NCI-H510A treated with DMSO at 0.1 percent for 48 hours (cell line): ENCODE results near the gene CCDC197.

Experiments used
- DNase-seq: peaks from one replicate; lab custom pipeline; 2025; lab: John Stamatoyannopoulos, UW

Gene CCDC197

DNA sequence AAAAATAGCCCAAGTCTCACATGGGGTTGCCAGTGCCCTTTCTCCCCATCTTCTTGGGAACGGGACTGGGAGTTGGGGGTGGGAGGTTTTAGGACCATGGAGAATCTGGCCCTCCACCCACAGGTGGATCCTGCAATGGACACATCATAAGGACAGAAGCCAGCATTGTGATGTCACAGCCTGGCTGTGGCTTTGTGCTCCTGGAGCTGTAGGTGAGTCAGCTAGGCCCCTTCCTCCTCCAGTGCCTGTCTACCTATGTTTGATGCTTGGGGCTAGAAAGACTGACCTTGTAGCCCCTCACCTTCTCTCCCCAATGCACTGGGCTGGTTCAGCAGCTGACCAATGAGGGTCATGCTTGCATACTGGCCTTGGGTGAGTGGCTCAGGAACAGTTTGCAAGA lies at the start of gene CCDC197:
Gene CCDC197, plus strand, starts transcription at position 220 of the 400 bp plus-strand sequence. CDS start 831 bp downstream, outside the sequence.
- no peak for DNase-seq

DNA sequence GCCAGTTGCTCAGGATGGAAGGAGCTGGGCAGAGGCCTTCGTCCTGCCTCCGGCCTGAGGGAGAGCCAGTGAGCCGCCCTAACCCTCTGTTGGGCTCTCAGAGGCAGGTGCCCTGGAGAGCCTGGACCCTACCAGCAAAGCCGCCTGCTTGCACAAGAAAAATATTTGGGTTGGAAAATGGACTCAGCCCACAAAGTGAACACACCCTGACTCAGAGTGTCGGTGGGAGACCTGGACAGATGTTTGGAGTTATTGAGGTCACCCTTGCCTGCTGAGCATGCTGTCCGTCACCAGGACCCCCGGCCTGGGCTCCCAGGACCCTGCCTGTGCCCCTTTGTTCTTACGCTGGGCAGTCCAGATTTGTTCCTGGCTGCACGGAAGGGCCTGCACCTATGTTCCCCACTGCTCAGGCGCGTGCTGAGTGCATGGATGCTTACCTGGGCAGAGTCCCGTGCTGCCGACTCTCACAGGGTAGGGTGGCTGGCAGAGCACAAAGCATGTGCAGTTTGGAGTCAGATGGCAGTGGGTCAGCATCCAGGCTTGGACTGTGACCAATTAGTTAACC lies 47.5 kb upstream of the CCDC197 start:
- DNase-seq: no peak

DNA sequence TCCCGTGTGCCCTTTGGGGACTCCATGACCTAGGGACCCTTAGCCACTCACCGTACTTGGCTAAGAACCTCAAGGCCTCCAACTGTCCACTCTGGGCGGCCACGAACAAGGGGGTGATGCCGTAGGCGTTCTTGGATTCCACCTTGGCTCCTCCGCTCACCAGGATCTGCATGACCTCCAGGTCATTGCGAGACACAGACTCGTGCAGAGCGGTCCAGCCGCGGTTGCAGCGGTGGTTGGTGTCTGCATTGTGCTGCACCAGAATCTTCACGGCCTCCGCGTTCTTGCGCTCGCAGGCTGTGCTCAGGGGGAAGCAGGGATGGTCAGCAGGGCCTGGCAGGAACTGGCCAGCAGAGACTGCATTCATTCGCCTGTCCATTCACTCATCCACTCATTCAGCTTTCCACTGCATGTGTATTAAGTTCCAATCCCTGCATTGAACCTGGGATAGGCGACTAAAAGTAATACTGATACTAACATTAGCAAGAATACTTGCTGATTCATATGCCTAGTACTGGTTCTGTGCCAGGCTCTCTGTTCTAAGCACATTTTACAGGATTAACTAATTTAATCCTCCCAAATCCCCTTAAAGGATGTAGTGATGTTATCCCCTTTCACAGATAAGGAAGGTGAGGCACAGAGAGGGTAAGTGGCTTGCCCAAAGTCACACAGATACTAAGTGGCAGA lies 46.0 kb upstream of the CCDC197 start:
- DNase-seq: no peak

DNA sequence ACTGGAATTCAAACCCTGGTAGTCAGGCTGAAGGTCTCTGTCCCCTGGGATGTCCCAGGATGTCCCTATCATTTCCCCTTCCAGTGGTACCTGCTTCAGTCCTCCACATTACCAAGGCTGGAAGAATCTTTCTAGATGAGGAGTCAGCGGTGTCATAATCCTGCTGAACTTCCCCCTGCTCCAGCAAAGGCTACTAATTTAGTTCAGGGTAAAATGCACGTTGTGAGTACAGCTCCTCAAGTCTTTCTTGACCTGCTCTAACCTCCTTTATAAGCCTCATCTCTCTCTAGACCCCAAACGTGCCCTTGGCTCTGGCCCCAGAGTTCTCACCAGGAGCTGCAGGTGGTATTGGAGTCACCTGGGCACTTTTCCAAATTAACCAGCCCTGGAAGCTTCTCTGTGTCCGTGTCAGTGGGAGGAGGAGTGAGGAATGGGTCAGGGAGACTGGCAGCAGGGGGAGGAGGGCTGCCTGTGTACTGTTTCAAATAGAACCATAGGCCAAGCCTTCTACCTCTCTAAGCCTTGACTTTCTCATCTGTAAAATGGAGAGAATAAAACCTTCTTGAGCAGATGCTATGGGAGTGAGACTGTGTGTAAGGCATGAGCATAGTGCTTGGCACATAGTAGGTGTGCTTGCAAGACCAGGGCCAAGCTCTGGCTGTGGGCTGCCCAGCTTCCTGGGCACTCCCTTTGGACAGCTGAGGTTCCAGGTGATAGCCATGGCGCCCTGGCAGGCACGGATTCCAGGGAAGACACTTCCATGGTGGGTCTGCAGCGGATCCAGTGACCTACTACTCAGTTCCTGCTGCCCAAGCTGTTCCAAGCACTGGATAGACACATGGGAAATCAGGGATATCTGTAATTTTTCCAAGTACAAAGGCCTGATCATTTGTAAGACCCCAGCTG lies 45.2 kb upstream of the CCDC197 start:
- DNase-seq: no peak

DNA sequence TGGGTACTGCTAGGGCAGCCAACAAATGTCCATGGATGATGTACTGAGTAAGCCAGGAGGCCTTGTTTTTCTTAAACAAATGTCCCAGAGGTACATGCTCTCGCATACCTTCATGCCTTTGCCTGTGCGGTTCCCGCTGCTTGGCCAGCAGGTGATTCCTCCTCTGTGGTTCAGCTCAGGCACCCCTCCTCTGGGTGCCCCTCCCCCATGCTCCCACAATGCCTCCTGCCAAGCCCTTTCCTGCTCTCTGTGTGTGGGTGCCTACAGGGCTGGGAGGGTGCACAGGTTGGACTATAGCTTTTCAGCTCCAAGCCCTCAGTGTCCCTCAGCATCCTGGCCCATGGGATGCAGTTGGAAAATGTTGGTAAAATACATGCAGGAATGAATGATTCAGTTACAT lies 44.3 kb upstream of the CCDC197 start:
- no peak for DNase-seq

DNA sequence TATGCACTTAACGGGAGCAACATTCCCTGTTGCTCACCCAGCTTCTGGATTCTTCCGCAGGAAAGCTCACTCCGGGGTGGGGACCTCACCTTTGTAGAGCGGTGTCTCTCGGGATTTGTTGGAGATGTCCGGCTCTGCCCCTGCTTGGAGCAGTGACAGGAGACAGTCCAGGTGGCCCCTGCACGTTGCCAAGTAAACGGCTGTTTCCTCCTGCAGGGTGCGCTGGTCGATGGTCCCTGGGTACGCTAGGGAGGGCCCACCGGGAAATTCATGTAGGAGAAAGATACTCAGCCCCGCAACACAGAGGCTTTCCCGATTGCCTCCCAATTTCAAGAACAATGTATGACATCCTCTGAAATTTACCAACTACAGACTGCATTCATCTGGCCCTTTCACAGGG lies 43.8 kb upstream of the CCDC197 start:
- DNase-seq: no peak

DNA sequence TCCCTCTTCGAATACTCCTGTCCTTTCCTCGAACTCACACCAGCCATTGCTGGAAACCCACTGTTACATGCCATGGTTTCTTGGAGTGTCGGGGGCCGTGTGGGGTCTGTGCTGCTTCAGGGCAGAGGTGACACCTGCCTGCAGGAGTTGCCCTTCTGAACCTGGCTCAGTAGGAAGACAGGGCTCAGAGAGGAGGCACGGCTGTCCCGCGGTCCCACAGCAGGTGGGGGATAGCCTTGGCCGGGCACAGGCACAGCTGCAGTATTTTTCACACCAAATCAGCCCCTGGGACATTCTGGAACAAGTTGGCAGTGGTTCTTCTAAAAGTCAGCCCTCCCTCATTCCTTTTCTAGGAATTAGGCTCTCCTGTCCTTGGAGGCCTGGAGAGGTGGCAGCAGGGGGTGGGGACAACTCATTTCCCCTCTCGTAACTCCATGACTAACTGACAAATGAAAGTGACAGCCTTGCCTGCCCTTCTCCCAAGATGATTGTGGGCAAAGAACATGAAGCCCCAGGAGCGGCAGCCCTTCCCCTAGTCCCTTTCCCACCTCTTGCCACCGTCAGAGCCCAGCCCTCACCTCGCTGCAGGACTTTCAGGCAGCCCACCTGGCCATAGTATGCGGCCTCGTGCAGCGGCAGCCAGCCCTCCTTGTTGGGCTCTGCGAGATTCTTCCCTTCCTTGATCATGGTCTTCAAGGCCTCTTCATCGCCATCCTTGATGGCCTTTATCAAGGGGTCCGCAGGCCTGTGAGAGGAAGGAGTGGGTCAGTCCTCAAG lies 43.2 kb upstream of the CCDC197 start:
- DNase-seq: no peak

DNA sequence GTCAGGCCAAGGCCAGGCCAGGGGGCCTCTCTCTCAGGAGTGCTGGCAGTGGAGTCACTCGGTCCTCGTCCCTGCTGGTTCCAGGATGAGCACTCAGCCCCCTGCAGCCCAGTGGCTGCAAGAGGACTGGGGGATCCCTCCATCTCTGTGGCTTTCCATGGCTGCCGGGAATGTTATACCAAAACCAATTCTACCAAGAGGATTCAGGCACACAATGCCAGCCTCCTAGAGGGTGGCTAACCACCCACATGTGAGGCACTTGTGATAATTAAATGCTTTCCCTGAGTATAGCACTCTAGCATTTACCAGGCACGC lies 42.6 kb upstream of the CCDC197 start:
- no peak for DNase-seq

DNA sequence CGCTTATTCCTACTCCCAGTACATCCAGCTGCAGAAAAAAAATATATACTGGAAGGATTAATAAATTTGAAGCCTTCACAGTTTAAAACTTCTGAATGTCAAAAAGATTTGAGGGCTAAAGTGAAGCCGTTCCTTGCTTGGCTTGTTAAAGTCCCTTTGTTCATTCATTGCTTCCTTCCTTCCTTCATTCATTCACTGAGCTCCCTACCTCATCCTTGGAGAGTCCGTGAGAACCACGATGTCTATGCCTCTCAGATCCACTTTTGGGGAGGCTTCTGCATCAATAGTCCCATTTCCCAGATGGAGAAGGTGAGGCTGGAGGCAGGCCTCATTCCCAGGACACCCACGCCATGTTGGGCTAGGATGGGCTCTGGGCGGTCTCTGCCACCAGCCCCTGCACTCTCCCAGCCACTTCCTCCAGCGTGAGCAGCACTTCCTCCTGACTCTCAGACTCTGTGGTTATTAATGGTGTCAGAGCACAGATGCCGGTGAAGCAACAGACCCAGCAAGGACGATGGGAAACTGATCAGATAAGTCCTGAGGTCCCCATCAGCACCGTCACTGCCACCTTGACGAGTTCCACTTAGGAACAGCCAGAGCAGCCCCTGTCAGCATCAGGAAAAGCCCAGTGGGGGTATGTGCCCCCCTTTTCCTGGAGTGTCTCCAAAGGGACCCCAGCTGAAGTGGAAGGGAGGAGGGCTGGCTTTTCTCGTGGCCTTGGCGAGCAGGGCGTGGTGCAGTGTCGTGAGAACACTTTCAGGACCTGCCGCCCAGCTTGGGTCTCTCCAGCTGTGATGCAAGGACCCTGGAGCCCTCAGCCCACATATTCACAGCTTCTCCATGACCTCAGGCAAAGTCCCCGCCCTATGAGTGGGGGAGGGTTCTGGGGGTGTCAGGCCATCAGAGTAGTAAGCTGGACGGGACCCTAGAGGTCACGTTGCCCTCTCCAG lies 41.9 kb upstream of the CCDC197 start:
- DNase-seq: no peak

DNA sequence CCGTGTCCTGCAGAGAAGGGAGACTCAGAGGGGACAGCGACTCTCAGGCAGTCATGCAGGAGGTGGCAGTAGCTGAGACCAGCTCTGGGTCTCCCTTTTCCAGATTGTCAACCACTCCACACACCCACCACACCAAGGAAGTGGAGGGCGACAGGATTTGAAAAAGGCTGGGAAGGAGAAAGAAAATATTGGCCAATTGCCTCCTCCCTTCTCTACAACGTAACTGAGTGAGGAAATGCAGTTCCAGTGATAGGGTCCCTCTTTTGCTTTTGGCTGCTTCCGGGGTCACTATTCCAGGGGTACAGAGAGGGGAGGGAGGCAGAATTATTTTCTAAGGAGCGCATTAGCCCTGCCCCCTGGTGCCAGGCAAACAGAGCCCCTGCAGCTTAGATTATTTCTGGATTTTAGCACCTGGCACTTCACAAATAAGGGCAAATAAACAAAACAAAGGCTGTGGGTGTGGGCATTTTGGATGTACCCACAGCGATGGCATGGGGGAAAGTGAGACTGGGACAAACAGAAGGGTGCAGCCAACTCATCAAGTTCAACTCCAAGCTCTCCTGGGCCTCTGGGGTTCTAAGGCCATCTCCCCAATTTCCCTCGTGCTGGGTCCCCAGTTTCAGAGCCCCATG lies 41.1 kb upstream of the CCDC197 start:
- no peak for DNase-seq

DNA sequence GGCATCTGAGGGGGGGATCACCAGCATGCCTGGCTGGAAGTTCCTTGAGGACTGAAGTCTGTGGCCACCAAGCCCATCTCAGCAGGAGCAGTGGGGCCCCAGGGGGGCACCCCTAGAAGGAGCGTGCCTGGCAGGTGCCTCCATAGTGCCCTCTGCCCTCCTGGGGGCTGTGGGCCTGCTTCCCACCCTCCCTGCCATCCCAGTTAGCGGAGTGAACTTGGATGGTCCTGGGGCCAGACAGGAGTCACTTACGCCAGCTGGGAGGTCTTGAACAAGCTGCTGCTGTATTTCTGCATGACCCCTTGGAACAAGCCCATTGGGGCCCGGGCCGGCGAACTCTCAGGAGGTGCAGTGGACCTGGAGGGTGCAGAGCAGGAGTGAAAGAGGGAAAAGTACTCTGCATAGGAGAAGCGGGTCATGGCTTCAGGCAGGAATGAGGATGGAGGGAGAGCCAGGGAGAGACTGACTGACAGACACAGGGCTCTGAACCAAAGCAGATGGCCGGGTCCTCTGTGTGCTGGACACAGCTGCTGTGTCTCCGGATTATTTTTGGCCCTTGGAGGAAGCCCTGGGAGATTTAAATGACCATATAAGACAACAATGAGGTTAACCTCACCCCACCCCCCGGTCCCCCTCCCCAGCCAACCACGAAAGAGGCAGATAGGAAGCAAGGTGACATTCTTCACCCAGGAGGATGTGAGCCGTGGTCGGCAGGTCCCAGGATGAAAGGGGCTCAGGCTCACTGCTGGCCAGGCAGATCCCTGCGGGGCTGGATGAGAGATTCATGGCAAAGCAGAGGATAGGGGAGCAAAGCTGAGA lies 40.4 kb upstream of the CCDC197 start:
- no peak for DNase-seq

DNA sequence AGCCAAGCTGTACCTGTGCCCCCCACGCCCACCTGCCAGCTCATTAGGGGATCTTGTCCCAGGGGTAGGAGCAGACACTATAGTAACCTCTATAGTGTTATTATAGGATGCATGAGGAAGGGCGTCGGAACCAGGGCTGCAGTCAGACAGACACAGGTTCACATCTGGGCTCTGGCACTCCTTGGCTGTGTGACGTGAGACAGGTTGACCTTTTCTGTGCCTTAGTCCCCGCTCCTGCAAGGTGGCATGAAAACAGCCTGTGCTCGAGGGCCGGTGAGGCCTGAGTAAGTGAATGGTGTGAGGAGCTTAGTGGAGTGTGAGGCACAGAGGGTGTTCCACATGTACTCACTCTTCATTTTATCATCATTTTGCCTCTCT lies 39.8 kb upstream of the CCDC197 start:
- DNase-seq: no peak

DNA sequence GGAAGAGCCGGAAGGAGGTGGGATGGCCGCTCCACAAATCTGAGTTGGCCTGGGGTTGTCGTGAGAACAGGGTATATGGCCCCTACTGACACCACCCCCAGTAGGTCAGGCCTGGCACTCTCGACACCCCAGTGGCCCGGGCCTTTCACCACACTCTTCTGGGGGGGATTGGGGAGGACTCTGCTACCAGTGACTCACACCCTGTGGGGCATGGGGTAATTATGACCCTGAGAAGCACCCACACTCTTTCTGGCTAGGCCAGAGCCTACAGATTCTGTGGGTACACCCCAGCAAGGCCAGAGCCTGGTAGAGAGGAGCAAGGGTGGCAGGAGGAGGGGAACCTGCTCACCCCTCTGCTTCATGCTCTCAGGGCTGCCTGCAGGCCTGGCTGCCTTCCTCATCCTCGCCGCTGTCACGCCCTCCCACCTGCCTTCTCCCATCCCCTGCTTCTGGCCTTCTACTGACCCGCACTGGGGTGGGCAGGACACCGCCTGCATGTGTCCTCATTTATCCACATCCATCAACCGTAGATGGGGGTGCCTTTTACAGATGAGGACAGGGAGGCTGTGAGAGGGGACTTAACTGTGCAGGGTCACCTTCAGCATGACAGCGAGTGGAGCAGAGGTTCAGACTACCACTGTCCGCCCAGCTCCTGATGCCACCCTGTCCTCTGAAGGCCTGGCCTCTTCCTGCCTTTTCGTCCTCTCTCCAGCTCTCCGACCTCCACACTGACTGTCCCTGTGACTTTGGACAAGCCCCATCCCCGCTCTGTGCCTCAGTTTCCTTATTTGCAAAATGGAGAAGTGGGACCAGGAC lies 39.1 kb upstream of the CCDC197 start:
- DNase-seq: no peak

DNA sequence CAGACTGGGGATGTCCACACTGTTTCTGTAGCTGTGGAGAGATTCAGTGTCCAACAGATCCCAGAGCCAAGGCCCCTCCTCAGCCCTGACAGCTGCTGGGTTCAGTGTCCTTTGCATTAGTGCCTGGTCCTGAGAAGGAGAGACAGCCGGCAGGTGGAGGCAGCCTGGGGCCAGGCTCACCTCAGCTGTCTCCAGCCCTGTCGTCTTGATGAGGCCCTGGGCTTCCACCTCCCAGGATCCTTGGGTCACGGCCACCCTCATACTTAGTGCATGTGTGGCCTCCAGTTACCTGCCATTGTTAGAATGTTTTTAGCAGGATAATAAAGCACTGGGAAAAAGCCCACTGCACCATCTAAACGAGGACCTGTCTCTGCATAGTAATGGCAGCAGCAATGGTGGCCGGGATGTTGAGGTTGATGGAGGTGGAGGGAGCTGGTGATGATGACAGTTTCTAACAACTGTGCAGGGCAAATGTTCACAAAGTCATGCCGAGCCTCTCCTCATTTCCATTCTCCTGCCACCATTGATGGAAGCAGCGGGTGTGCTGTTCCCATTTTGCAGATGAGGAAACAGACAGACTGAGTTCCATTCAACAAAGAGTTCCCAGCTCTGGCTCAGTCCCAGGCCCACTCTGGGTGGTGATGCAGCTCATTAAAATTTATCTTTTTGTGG lies 38.4 kb upstream of the CCDC197 start:
- DNase-seq: no peak

DNA sequence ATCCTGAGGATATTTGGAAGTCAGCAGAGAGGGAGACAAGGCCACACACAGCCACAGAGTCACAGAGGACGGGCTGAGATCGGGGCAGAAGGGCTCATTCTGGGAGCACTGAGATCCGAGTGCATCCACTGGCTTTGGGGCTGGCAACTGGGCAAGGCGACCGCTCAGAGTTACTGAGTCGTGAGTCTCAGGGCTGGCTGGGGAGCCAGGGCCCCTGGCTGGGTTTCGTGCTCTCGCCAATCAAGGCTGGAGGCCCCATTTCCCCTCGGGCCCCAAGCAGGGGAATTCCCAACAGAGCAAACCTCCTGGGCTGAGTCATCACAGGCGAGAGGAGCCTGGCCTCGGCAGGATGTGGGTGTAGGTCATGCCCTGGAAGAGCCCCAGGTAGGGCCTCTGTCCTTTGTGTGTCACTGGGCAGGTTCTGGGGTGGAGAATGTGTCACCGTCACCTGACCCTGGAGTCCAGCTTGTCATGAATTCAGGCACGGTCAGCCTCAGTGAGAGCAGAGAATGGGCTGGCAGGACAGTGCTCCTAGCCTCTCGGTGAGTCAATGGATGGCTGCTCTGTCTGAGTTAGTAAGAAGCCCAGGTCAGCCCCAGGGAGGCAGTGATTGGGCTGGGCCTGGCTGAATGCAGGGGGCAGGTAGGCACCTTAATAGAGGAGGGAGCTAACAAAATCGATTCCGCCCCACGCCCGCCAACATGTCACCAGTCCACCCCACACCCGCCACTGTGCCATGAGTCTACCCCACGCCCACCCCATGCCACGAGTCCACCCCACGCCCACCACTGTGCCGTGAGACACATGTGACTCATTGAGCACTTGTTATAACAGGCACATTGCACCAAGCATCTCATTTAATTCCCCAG lies 37.6 kb upstream of the CCDC197 start:
- DNase-seq: no peak

DNA sequence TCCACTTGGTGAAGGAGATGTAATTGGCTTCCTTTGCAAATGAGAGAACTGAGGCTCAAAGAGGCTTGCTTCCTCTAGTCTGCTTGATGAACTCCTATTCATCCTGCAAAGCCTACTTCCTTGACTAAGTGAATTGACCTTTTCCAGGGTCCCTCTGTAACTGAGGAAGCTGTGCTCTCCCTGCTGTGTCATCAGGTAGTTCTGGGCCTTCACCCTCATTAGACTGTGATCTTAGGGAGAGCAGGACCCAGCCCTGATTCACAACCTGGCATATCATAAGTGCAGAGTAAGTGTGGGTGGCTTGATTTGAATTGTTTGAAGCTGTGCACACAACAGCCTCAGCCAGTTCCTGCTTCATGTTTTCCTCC lies 37.0 kb upstream of the CCDC197 start:
- DNase-seq: no peak

DNA sequence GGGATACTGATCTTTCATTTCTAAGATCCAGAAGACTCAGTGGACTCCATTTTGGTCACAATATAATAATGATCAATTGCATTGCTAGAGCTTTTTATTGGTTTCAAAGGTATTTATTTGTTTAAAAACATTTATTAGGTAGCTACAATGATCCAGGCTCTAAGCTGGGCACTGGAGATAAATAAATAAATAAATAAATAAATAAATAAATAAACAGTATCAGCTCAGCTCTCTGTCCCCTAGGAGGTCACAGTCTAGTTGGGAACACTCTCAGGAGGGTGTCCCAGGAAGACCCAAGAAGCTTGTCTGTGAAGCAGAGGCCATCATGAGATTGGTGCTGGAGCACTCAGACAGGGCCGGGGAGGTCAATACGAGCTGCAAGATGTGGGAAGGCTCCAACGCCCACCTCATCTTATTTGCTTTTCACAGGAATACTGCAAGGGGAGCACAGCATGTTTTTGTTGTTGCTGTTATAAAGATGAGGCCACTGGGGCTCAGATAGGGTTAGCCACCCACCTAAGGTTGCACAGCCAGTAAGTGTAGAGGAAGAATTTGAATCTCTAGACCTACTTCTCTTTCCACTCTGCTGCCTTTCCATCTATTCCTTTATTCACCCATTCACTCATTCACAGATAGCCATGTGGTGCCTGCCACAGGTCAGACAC lies 36.2 kb upstream of the CCDC197 start:
- no peak for DNase-seq
